Measurements from ENCODE around the gene PGGT1B.

GRCh38 chr5:115190388-115190787 lies 72.3 kb downstream of the PGGT1B start:
- TF ChIP-seq CTCF (IDR thresholded peaks at IDR 0.05) (no peak), POLR2A (IDR thresholded peaks at IDR 0.05) (no peak)

All from uterus (tissue), 2 donors.